RWPE2 (cell line): ENCODE results near the gene IMP3.

Source experiments
- ATAC-seq: fragments of 200-7000 bp; cut with Tn5 transposase; 3 replicates; pipeline ENCODE4 v1.9.1; 2021; ENCODE audit warnings: low read depth
- DNase-seq: peaks from one replicate; pipeline ENCODE4 v3.0.0-alpha.2; 2020; ENCODE audit warnings: low spot score
- H3K27ac ChIP-seq: fragments of 450-650 bp; 2 replicates; pipeline ENCODE4 v1.5.1; 2017; ENCODE audit warnings: mild to moderate bottlenecking; ENCODE audit not compliant: poor library complexity, severe bottlenecking
- H3K27me3 ChIP-seq: fragments of 250-450 bp; sonication (Bioruptor Pico); 2 replicates; pipeline ENCODE4 v1.5.1; 2021; ENCODE audit warnings: mild to moderate bottlenecking, moderate library complexity; ENCODE audit not compliant: insufficient read depth, poor library complexity, severe bottlenecking
- H3K36me3 ChIP-seq: fragments of 250-450 bp; sonication (Bioruptor Pico); 2 replicates; pipeline ENCODE4 v1.5.1; 2020; ENCODE audit warnings: low read depth, mild to moderate bottlenecking, moderate library complexity
- H3K4me1 ChIP-seq: fragments of 250-450 bp; sonication (Bioruptor Pico); 2 replicates; pipeline ENCODE4 v1.5.1; 2021; ENCODE audit warnings: mild to moderate bottlenecking, moderate library complexity; ENCODE audit not compliant: insufficient read depth, poor library complexity, severe bottlenecking
- H3K4me3 ChIP-seq: fragments of 250-450 bp; sonication (Bioruptor Pico); 2 replicates; pipeline ENCODE4 v1.5.1; 2021; ENCODE audit warnings: mild to moderate bottlenecking, moderate library complexity; ENCODE audit not compliant: severe bottlenecking
- H3K9me3 ChIP-seq: fragments of 250-450 bp; sonication (Bioruptor Pico); 2 replicates; pipeline ENCODE4 v1.5.1; 2021; ENCODE audit warnings: mild to moderate bottlenecking, moderate library complexity; ENCODE audit not compliant: severe bottlenecking
- TF ChIP-seq, protein P1 (sequence below): fragments of 450-650 bp; IDR thresholded peaks from one replicate; pipeline ENCODE4 v1.5.1; 2017; ENCODE audit warnings: mild to moderate bottlenecking, moderate library complexity; ENCODE audit not compliant: poor library complexity, severe bottlenecking

IMP3 gene

DNA sequence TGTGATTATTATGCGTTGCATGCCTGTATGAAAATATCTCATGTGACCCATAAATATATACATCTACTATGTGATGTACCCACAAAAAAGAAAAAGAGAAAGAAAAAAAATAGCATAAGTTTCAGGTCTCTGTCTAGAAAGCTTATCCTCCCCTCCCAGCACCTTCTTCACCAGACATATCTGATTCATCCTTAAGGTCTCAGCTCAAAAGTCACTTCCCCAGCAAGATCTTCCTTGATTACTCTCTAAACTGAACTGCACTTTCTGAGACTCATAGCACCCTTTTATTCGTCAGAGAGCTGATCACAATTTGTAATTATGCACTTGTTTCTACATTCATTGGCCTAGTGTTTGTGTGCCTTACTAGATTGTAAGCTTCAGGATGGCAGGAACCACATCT lies 49.8 kb downstream of the IMP3 start:
- ATAC-seq (no peak), DNase-seq (no peak)
- no peaks in the 10 kb centered on the region for H3K27me3 ChIP-seq
- H3K27ac ChIP-seq = no peak overlapping the region
- no peak overlapping the region for H3K4me3 ChIP-seq
- TF ChIP-seq, protein P1, sequence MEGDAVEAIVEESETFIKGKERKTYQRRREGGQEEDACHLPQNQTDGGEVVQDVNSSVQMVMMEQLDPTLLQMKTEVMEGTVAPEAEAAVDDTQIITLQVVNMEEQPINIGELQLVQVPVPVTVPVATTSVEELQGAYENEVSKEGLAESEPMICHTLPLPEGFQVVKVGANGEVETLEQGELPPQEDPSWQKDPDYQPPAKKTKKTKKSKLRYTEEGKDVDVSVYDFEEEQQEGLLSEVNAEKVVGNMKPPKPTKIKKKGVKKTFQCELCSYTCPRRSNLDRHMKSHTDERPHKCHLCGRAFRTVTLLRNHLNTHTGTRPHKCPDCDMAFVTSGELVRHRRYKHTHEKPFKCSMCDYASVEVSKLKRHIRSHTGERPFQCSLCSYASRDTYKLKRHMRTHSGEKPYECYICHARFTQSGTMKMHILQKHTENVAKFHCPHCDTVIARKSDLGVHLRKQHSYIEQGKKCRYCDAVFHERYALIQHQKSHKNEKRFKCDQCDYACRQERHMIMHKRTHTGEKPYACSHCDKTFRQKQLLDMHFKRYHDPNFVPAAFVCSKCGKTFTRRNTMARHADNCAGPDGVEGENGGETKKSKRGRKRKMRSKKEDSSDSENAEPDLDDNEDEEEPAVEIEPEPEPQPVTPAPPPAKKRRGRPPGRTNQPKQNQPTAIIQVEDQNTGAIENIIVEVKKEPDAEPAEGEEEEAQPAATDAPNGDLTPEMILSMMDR = no peak
- H3K36me3 ChIP-seq = peaks cover 48% of the 10 kb centered on the region
- H3K9me3 ChIP-seq = no peaks in the 10 kb centered on the region
- H3K4me1 ChIP-seq = no peaks in the 10 kb centered on the region
